Right atrium auricular region (tissue), 2 donors: ENCODE results near the gene RAVER1. TPM values are rescaled to one million over a fixed set of nuclear protein-coding genes. Genes with fewer than 3 reads are reported as not detected.
A peak's percentile ranks its signal among the peaks of the same experiment; 100 is the strongest.

Experiments
- DNase-seq: peaks from one replicate; pipeline ENCODE4 v3.0.0-alpha.2; 2019; ENCODE audit warnings: low spot score
- H3K27ac ChIP-seq, 2 donors: fragments of 200-600 bp; sonication (generic); 1 replicate in 1 of 2; 2 replicates in 1 of 2; pipeline ENCODE4 v1.5.1; 2016 to 2019
- H3K27me3 ChIP-seq, 2 donors: fragments of 200-600 bp; sonication (generic); one replicate each; pipeline versions ENCODE4 v1.5.1 to v1.6.0; 2017 to 2019
- H3K36me3 ChIP-seq: fragments of 200-600 bp; sonication (generic); one replicate; pipeline ENCODE4 v1.5.1; 2016
- H3K4me1 ChIP-seq, 2 donors: fragments of 200-600 bp; sonication (generic); one replicate each; pipeline versions ENCODE4 v1.5.1 to v1.6.0; 2017 to 2019
- H3K4me3 ChIP-seq, 2 donors: fragments of 200-600 bp; sonication (generic); 1 replicate in 1 of 2; 2 replicates in 1 of 2; pipeline ENCODE4 v1.5.1; 2017 to 2019; ENCODE audit warnings: mild to moderate bottlenecking in 1 of 2, moderate library complexity in 1 of 2
- H3K9me3 ChIP-seq, 2 donors: fragments of 200-600 bp; sonication (generic); one replicate each; pipeline ENCODE4 v1.5.1; 2019
- CTCF ChIP-seq, 2 donors: fragments of 200-600 bp; sonication (generic); IDR thresholded peaks; one replicate each; pipeline ENCODE4 v1.5.1; 2019; ENCODE audit warnings: antibody characterized with exemption in 2 of 2
- total RNA-seq, 2 donors: library from RNA; depleted of rRNA; stranded (reverse); fragments of >200 nt; gene quantifications; one replicate each; pipeline ENCODE4 v1.1.0, GENCODE V29; 2016

RAVER1 gene
- total RNA-seq, 2 donors from 2014 or later: 14.8 to 24.8 TPM

- no peak for TF ChIP-seq CTCF (IDR thresholded peaks at IDR 0.05)
- H3K27ac ChIP-seq: peak overlapping the region; percentile 89 to 93
- H3K9me3 ChIP-seq: no peaks in the 10 kb centered on the region
- peaks cover 16% of the 10 kb centered on the region for H3K36me3 ChIP-seq
- peaks cover 0 to 36% of the 10 kb centered on the region in 2 donors for H3K4me1 ChIP-seq
- H3K27me3 ChIP-seq: no peaks in the 10 kb centered on the region
- DNase-seq: no peak
- H3K4me3 ChIP-seq: peak overlapping the region; percentile 45 to 74
These were observed 644 bp upstream of the RAVER1 start for GRCh38 chr19:10333758-10334587.

GRCh38 chr19:10332158-10332964 is 968 bp downstream of the RAVER1 start:
- H3K36me3 ChIP-seq: peaks cover 32% of the 10 kb centered on the region
- DNase-seq: no peak
- no peaks in the 10 kb centered on the region for H3K27me3 ChIP-seq
- peak in 1 of 2 donors; percentile 18 for TF ChIP-seq CTCF (IDR thresholded peaks at IDR 0.05)
- peak overlapping the region; percentile 67 to 74 for H3K4me3 ChIP-seq
- peaks cover 0 to 36% of the 10 kb centered on the region in 2 donors for H3K4me1 ChIP-seq
- no peaks in the 10 kb centered on the region for H3K9me3 ChIP-seq
- peak overlapping the region in 1 of 2 donors; percentile 93 for H3K27ac ChIP-seq

- no peaks in the 10 kb centered on the region for H3K9me3 ChIP-seq
These were observed 3.8 kb downstream of the RAVER1 start for GRCh38 chr19:10329555-10329954.

DNA sequence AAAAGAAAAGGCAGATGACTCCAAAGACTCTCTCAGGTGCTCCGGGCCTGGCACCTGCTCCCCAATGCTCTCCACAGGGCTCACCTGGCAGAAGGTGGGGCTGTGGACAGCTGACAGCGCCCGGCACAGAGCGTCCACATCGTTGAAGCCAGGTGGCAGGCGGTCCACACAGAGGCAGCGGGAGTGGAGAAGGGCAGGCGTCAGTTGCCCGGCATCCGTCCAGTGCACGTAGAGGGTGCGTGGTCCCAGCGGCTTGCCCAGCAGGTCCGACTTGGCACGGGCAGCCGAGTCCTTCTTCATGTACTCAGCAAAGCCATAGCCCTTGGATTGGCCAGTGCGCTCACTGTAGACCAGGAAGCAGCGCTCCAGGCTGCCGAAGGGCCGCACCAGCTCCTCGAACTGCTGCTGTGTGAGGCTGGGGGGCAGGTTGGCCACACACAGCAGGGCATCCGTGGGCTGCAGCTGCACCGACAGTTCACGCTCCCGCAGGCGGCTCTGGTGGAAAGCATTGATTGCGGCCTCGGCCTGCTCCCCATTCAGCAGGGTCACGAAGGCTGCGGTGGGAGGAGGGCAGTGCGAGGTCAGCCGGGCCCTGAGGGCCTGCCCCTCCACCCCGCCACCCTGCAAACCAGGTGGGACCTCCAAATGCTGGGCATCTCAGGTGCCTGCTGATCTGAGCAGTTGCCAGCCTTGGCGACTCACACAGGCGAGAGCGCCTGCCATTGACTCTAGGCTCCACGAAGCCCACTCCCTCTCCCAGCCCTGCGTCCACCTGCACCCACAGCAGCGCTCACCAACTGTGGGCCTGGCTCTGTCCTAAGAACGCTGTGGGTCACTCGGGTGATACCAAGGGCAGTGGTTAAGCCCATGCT is 4.5 kb downstream of the RAVER1 start:
- no peak for DNase-seq
- H3K4me1 ChIP-seq: peaks cover 0 to 17% of the 10 kb centered on the region in 2 donors
- H3K27ac ChIP-seq: no peak overlapping the region
- H3K4me3 ChIP-seq: no peak overlapping the region
- no peak for TF ChIP-seq CTCF (IDR thresholded peaks at IDR 0.05)
- H3K27me3 ChIP-seq: no peaks in the 10 kb centered on the region
- H3K36me3 ChIP-seq: peaks cover 66% of the 10 kb centered on the region
- H3K9me3 ChIP-seq: no peaks in the 10 kb centered on the region

More at GRCh38 chr19:10329555-10329954, 3.8 kb downstream of the RAVER1 start:
- Histone ChIP-seq H3K27ac (no peak overlapping the region), H3K27me3 (no peaks in the 10 kb centered on the region), H3K4me3 (no peak overlapping the region), H3K36me3 (peaks cover 59% of the 10 kb centered on the region), H3K4me1 (peaks cover 0 to 25% of the 10 kb centered on the region in 2 donors)
- no peak for TF ChIP-seq CTCF (IDR thresholded peaks at IDR 0.05)
- DNase-seq: no peak

GRCh38 chr19:10327793-10328192 is 5.5 kb downstream of the RAVER1 start:
- Histone ChIP-seq H3K4me1 (peaks cover 0 to 12% of the 10 kb centered on the region in 2 donors), H3K9me3 (no peaks in the 10 kb centered on the region), H3K36me3 (peaks cover 74% of the 10 kb centered on the region), H3K27ac (no peak overlapping the region), H3K27me3 (no peaks in the 10 kb centered on the region), H3K4me3 (no peak overlapping the region)
- DNase-seq: no peak
- TF ChIP-seq CTCF (IDR thresholded peaks at IDR 0.05): no peak
